Measurements from ENCODE around the gene KLHL22.
"Not testable (repeated sequence)": the region's sequence is repeated elsewhere in the genome, so short reads cannot be mapped to it uniquely, and the experiment has no call there.

Gene KLHL22

GRCh38 chr22:20506543-20507252 lies 11.1 kb upstream of the KLHL22 start:
- Histone ChIP-seq H3K27ac (ENCODE audit: low read length) (no peak overlapping the region), H2AFZ (ENCODE audit: low read depth, low read length) (peak overlapping the region; percentile 88; the same call in 1 of the 2 replicates), H3K79me2 (ENCODE audit: low read length) (peaks cover 43% of the 10 kb centered on the region), H3K9me3 (ENCODE audit: insufficient read depth, low read length) (no peaks in the 10 kb centered on the region), H3K9ac (ENCODE audit: low read length) (peak overlapping the region; percentile 93), H3K4me2 (ENCODE audit: low read length) (peak overlapping the region; percentile 92), H3K36me3 (replicated peaks; ENCODE audit: low read depth, low read length) (peaks cover 4% of the 10 kb centered on the region), H4K20me1 (ENCODE audit: insufficient read depth, low read length) (peaks cover 32% of the 10 kb centered on the region), H3K27me3 (ENCODE audit: low read depth, low read length) (no peaks in the 10 kb centered on the region), H3K4me1 (ENCODE audit: low read length) (peaks cover 35% of the 10 kb centered on the region), H3K4me3 (ENCODE audit: low read length) (peak overlapping the region; percentile 88)
- TF ChIP-seq CTCF (IDR thresholded peaks at IDR 0.05; ENCODE audit: low read depth, low read length) = no peak
- TF ChIP-seq EZH2phosphoT487 (IDR thresholded peaks at IDR 0.05; ENCODE audit: low read depth) = no peak

- Histone ChIP-seq H3K4me1 (ENCODE audit: low read length) (peaks cover 13% of the 10 kb centered on the region), H3K79me2 (ENCODE audit: low read length) (peaks cover 21% of the 10 kb centered on the region)
- not testable (repeated sequence) for H3K36me3 ChIP-seq (replicated peaks; ENCODE audit: low read depth, low read length); H4K20me1 ChIP-seq (ENCODE audit: insufficient read depth, low read length); H3K4me3 ChIP-seq (ENCODE audit: low read length); H3K4me2 ChIP-seq (ENCODE audit: low read length); H2AFZ ChIP-seq (ENCODE audit: low read depth, low read length); H3K27me3 ChIP-seq (ENCODE audit: low read depth, low read length); H3K27ac ChIP-seq (ENCODE audit: low read length); H3K9ac ChIP-seq (ENCODE audit: low read length); H3K9me3 ChIP-seq (ENCODE audit: insufficient read depth, low read length)
These were observed 8.8 kb upstream of the KLHL22 start for GRCh38 chr22:20504293-20504922.

- Histone ChIP-seq H3K9me3 (ENCODE audit: insufficient read depth, low read length) (no peaks in the 10 kb centered on the region), H2AFZ (ENCODE audit: low read depth, low read length) (no peak overlapping the region), H4K20me1 (ENCODE audit: insufficient read depth, low read length) (peaks cover 3% of the 10 kb centered on the region), H3K27ac (ENCODE audit: low read length) (no peak overlapping the region), H3K9ac (ENCODE audit: low read length) (no peak overlapping the region), H3K36me3 (replicated peaks; ENCODE audit: low read depth, low read length) (no peaks in the 10 kb centered on the region), H3K27me3 (ENCODE audit: low read depth, low read length) (no peaks in the 10 kb centered on the region), H3K79me2 (ENCODE audit: low read length) (peaks cover 15% of the 10 kb centered on the region), H3K4me2 (ENCODE audit: low read length) (no peak overlapping the region), H3K4me3 (ENCODE audit: low read length) (no peak overlapping the region), H3K4me1 (ENCODE audit: low read length) (peaks cover 7% of the 10 kb centered on the region)
- TF ChIP-seq CTCF (IDR thresholded peaks at IDR 0.05; ENCODE audit: low read depth, low read length) = no peak
- no peak for TF ChIP-seq EZH2phosphoT487 (IDR thresholded peaks at IDR 0.05; ENCODE audit: low read depth)
These were observed 8.2 kb upstream of the KLHL22 start for GRCh38 chr22:20503816-20504215.

GRCh38 chr22:20499769-20500168 lies 4.2 kb upstream of the KLHL22 start:
- H3K4me3 ChIP-seq (ENCODE audit: low read length) = no peak overlapping the region
- no peaks in the 10 kb centered on the region for H3K36me3 ChIP-seq (replicated peaks; ENCODE audit: low read depth, low read length)
- H3K9me3 ChIP-seq (ENCODE audit: insufficient read depth, low read length) = no peaks in the 10 kb centered on the region
- H3K27me3 ChIP-seq (ENCODE audit: low read depth, low read length) = no peaks in the 10 kb centered on the region
- H3K4me2 ChIP-seq (ENCODE audit: low read length) = no peak overlapping the region
- H2AFZ ChIP-seq (ENCODE audit: low read depth, low read length) = no peak overlapping the region
- no peaks in the 10 kb centered on the region for H4K20me1 ChIP-seq (ENCODE audit: insufficient read depth, low read length)
- no peak overlapping the region for H3K9ac ChIP-seq (ENCODE audit: low read length)
- TF ChIP-seq CTCF (IDR thresholded peaks at IDR 0.05; ENCODE audit: low read depth, low read length) = no peak
- no peak for TF ChIP-seq EZH2phosphoT487 (IDR thresholded peaks at IDR 0.05; ENCODE audit: low read depth)
- H3K4me1 ChIP-seq (ENCODE audit: low read length) = no peaks in the 10 kb centered on the region
- H3K79me2 ChIP-seq (ENCODE audit: low read length) = peaks cover 6% of the 10 kb centered on the region
- H3K27ac ChIP-seq (ENCODE audit: low read length) = no peak overlapping the region
